NCI-H345 treated with DMSO at 0.1 percent for 48 hours (cell line): ENCODE results near the gene C11orf91.
"Not testable (repeated sequence)": the region's sequence is repeated elsewhere in the genome, so short reads cannot be mapped to it uniquely, and the experiment has no call there.

Source experiments
- DNase-seq: peaks from one replicate; lab custom pipeline; 2025; ENCODE audit not compliant: unreplicated experiment; lab: John Stamatoyannopoulos, UW

C11orf91 gene

DNA sequence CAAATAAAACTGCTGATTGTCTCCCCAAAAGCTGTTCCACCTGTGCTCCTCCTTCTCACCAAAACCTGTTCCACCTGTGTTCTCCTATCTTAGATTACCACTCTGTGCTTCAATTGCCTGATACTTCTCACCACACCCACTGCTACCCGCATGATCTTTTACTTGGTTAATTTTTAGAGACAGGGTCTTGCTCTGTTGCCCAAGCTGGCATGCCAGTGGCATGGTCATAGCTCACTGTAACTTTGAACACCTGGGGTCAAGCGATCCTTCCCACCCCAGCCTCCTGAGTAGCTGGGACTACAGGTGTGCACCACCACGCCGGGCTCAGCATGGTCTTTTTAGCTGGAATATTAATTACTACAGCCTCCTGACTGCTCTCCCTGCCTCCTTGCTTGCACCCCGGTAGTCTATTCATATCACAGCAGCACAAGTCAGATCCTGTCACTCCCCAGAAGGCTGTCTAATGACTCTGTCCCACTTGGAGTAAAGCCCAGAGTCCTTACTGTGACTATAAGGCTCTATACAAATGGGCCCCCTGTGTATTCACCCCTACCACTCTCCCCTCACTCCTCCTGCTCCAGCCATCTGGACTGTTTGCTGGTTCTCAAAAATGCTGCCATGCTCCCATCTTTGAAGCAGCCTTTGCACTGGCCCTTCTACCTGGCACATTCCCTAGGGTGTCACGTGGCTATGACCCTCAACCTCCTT, 3.5 kb downstream of the C11orf91 start:
- DNase-seq, result no peak

DNA sequence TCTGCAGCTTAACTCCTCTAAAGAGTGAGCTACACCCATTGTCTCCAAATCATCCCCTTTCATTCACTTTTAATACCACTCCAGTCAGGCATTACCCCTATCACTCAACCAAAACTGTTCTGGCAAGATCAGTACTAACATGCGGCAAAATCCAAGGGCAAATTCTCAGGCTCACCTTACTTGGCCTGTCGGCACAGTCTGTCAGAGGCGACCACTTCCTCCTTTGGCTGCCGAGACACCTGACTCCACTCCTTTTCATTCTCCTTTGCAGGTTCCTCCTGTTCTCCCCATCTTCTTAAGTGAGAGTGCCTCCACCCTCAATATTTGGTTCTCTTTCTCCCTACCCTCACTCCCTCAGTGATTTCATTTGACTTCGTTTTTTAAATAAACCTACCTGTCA, 4.2 kb downstream of the C11orf91 start:
- no peak for DNase-seq

DNA sequence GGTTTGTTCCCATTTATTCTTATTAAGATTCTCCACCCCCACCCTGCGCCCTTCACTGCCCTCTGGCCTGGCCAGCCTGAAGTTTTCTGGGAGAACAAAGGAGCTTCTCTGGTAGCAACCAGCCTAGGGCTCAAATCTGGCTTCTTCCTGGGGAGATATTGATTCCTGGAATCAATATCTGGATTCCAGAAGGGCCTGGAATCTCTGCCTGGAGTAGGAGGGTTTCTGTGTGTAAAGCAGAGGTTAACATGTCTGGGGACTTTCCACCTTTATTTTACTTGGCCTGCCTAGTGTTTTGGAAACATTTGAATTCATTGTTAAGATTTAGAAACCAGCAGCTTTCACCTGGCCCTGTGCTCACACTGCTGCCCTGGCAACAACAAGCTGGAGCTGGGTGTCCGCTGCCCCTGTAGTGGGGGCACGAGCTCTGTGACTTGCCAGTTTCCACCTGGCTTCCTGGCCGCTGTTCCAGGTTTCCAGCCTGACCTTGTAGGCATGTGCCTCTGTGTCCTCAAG, 5.5 kb downstream of the C11orf91 start:
- DNase-seq, result no peak

DNA sequence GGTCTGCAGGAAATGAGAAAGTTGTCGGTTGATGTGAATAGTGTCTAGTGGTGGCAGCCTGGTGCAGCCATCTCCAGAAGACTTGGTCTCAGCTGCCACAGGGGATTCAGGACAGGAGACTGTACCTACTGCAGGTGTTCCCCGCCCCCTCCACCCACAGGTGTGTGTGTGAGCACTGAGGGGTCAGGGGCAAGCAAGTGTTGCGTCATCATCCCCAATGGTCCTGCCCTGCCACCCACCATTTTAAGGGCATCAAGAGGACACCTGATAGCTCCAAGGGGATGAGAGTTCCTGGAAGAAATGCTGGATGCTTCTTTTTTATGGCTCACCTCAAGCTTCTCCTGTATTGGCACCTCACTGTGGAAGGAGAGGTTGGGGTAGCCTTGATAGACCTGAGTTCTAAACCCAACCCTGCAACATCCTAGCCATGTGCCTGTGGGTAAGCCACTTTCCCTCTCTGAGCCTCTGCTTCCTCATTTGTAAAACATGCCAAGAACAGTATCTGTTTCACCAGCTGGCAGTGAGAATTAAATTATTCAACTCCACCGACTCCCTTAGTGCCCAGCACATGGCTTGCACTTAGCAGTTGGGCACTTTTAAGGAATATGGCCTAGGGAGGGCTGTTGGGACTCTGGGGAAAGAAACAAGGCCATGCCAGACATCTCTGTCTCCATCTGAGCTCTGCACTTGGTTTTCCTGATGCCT, 6.1 kb downstream of the C11orf91 start:
- DNase-seq, result no peak

DNA sequence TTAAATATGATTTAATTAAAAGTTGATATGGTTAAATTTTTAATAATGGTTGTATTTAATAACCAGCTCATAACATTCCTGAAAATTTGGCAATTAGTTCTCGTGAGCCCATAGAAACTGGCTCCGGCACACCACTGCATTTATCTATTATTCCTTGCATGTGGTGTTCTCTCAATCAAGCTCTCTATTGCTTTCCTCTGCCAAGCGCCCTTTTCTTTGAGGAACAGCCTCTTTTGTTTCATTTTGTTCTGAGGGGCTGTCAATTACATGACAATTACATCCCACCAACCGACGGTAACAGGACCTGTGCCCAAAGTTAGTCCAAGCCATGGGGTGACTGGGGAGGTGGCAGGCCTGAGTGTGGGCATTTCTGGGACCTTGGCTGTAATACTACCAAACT, 8.1 kb downstream of the C11orf91 start:
- no peak for DNase-seq

DNA sequence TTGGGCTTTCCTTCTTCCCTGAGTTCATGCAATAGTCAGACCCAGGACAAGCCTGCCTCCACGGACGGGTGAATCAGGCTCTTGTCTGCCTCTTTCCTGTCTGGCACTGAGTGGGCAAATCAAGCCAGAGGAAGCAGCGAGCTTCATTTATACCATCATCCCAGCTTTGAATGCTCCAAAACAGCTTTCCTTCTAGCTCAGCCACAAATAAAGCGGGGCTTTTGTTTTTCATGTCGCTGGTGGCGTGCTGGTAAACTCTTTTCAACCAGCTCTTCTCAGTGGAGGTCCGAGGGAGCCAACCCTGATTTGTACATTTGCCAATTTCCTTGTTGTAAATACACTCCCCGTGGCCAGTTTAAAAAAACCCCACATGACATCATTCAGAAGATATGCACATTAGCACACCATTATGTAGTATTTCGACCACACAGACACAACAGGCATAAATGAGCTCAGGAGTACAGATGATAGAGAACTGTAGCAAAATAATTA, 8.6 kb downstream of the C11orf91 start:
- peak; percentile 50 for DNase-seq

DNA sequence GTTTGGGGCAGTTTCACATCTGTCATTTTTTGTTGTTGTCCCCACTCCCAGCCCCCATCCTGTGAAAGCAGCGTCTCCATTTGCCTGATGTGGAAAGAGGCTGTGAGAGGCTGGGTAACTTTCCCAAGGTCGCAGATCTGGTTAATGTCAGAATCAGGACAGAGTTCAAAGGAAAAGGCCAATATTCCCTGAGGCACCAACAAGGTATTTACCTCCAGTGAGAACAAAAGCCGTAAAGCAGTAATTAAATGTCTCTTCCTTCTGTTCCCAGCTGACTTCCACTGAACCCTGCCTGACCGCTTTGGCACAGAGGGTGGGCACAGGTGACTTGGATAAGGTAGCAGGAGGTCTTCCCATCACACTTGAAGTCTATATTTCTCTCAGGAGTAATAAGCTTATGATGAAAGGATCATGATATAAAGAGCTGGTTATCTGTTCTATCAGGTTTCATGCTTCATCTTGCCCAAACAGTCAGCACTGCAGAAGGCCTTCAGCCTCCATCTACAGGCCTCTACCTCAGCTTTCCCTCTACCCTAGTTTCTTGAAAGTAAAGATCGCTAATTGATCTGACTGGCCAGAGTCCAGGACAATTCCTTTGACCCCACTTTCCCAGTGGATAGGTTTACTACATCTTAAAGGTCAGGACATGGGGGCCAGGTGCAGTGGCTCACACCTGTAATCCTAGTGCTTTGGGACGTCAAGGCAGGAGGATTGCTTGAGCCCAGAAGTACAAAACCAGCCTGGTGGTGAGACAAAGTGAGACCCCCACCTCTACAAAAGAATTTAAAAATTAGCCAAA, 9.4 kb downstream of the C11orf91 start:
- DNase-seq, result peak; percentile 17

DNA sequence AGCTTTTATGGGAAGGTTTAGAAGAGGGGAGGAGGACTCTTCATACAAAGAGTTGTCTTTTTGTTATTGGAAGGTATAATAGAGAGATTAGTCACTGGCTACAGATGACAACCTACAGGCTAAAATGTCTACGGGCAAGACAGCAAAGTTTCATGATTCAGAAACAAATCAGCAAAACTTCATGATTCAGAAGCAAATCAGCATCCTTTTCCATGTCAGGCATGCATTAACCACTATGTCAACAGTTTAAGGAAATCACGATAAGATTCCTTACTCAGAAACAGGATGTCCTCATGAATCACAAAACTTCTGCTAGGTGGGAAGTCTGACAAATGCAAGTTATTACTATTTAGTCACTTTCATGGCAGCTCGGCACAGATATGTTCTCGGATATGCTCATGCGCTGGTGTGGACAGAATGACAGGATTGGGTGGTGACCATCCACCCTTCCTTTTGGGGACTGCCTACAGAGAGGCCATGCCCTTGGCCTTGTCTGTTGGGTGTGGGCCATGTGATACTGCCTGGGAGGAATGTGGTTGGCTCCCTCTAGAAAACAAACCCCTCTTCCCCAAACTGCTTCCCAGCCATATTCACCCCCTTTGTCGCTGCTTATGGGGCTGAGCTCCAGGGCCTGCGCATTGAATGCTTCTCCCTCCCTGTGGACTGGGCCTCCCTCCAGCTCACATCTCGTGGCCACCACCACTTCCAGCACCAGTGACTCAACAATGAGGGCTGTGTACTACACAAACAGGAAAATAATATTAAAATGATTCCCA, 10.1 kb downstream of the C11orf91 start:
- DNase-seq, result no peak

DNA sequence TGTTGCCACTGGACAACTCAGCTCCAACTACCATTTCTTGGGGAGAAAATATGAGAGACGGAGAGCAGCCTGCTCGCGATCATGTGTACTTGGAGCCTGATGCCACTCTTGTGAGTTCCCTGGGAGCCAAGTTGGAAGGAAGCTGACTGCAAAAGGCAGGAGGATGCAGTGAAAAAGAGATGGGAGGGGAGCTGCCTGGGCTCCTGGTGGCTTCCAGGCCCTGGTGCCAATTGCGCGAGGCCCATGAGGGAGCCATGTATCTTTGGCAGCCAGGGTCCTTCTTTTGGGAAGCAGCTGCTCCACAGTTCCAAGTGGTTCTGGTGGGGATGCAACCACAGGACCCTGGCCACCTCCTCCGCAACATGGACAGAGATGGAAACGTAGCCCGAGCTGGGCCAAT, 11.1 kb downstream of the C11orf91 start:
- DNase-seq, result no peak

DNA sequence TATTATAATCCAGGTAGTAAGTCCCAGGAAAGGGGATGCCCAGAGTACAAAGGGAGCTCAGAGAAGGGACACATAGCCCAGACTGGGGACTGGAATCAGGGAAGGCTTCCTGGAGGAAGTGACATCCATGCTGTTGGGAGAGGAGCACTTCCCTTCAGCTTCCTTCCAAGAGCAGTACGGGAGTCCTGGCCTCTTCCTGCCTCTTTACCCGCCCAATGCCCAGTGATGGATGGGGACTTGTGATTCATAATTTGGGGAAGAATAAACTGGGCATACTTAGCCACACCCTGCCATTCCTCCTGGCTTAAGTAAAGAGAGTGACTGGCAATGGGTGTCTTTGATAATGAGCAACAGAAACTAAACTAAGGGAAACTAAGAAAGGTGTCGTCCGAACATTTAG, 11.5 kb downstream of the C11orf91 start:
- DNase-seq, result no peak

DNA sequence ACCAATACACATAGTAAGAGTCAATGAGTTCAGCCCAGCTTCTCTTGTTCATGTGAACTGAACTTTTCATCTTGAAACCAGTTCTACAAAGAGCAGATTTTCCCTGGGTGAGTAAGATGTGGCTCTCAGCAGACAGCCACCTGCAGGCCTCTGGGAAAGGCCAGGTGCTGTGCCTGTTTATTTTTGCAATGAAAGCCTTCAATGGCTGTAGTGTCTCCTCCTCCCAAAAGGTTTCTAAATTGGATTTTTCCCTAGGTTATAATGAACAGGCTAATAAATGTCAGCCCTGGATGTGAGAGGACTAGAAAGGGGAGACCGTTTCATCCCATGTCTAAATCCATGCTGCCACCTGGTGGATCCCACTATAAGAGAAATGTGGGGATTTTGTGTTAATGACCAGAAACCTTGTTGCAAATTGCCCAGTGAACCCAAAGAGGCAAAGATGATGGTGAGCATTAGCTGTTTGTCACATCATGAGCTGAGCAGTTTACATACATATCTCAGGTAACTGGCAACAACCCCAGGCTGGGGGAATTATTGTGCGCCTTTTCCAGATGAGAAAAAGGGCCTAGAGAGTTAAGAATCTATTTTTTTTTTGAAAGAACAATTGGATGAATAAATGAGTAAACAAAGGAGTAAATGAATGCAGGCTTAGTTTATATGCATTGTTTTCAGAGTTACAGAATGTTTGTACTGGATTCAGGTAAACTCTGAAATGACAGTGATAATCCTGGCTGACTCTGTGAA, 12.7 kb downstream of the C11orf91 start:
- DNase-seq, result peak; percentile 47

DNA sequence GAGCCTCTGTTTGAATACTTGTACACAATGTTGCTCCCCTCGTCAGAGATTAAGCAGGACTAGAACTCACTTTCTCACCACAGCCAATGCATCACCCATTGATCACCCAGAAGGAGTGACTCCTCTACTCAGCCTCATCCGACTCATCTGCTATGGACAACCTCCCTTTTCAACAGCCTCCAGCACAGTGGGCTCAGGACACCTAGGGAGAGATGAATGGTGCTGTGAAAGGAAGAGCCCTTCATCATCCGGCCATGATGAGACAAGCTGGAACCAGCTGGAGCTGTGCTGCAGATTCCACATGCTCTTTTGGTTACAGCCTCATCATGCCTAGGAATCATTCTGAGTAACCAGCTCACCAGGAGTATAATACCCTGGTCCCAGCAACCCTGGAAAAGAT, 15.5 kb downstream of the C11orf91 start:
- DNase-seq, result no peak

DNA sequence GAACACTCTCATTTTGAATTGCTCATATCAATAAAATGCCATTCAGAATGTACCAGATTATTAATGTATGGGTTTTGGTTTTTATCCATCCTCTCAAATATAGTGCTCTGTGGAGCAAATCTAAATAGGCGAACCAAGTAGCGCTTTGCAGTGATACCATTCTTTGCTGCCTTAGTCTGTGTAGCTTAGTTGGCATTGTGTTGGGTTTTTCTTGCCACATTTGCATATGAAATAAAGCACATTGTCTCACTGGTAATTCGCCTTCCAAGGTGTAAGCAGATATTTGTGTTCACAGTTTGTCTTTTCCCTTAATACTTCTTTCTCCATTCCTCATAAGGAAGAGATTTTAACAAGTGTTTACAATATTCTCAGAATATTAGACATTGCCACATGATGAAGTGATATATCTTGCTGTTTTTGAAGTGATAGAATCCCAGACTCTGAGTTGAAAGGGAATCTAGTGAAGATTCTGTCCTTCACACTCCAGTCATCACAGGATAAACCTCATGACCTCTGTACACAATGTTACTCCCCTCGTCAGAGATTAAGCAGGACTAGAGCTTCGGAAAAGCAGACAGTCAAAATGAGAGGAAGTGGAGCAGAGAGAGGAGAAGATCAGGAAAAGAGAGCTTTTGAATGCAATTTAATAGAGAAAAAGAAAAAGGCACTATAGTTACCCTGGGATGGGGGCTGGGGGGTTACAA, 16.5 kb downstream of the C11orf91 start:
- no peak for DNase-seq

DNA sequence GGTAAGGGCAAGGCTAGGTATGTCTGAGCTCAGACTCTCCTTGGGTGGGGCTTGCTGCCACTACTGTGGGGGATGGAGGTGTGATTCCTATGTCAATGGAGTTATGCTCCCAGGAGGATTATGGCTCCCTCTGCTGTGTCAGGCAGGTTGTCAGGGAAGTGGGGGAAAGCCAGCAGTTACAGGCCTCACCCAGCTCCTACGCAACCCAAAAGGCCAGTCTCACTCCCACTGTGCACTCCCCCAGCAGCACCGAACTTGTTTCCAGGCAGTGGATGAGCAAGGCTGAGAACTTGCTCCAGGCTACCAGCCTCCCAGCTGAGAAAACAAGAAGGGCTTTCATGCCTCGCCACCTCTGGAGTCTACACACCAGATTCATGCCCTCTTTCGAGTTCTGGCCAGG, 18.2 kb downstream of the C11orf91 start:
- DNase-seq, result no peak

DNA sequence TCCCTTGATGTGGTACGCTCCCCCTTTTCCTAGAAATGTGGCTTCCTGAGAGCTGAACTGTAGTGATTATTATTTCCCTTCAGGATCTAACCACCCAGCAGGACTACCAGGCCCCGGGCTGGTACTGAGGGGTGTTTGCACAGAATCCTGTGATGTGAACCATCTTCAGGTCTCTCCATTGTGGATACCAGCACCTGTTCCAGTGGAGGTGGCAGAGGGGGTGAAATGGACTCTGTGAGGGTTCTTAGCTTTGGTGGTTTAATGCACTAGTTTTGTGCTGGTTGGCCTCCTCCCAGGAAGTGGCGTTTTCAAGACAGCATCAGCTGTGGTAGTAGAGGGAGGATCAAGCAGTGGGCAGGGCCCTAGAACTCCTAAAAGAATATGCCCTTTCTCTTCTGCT, 18.6 kb downstream of the C11orf91 start:
- DNase-seq, result no peak

DNA sequence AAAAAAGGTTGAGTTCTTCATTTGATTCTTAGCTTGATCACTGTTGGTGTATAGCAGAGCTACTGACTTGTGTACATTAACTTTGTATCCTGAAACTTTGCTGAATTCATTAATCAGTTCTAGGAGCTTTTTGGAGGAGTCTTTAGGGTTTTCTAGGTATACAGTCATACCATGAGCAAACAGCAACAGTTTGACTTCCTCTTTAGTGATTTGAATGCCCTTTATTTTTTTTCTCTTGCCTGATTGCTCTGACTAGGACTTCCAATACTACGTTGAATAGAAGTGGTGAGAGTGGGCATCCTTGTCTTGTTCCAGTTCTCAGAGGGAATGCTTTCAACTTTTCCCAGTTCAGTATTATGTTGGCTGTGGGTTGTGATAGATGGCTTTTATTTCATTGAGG, 22.0 kb downstream of the C11orf91 start:
- DNase-seq, result not testable (repeated sequence)

DNA sequence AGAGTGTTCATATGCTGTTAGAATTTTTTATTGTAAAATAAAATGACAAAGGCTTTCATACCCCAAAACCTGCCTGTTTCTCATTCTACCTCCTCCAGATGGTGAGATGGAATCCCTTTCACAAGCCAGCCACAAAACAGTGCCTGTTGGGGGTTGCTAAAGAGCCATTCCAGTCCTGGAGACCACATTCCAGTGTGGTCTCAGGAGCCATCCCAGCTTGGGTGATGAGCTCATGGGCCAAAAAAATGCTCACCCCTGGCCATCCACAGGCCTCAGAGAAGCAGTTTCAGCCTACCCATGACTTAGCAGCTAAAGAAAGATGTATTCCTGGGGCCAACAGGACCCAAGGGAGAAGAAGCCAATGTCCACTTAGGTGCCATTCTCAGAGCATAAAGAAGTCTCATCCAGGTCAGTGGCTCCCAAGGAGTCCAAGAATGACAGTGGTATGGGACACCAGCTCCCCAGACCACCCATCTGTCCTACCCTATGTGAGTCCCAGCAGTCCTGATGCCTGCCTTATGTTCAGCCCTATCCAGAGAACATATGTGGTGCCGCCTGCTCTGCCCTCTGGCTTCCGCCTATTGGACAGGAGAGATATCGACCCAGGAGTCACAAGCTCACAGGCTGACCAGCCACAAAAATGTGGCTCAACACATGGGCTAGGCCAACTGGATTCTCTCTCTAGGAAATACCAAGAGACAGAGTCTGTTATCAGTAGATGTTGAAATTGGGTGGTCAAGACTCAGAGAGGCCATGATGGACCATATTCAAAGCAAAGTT, 26.4 kb downstream of the C11orf91 start:
- no peak for DNase-seq

DNA sequence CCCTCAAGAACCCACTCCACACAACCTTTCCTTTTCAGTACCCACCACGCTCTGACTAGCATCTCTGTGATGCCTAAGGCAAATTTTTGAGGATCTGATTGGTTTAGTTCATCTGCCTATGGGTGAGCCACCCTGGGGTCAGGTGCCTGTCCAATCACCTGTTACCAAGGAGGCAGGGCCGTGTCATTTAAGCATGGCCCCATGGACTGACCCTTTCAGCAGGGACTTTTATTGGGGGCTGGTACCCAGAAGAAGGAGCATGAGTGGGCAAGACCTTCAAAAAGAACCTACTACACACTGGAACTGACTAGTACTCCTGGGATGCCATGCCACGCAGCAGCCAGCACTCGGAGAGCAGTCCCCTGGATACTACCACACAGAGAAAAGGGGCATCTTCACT, 28.4 kb downstream of the C11orf91 start:
- DNase-seq, result no peak
